GM21723 (cell line): ENCODE data around the gene WDR81.
"Not testable (repeated sequence)": the region's sequence is repeated elsewhere in the genome, so short reads cannot be mapped to it uniquely, and the experiment has no call there.

Experiments used
- ATAC-seq: cut with Tn5 transposase; IDR thresholded peaks from one replicate; pipeline ENCODE4 v1.9.1; 2021; ENCODE audit warnings: mild to moderate bottlenecking, moderate library complexity; ENCODE audit not compliant: unreplicated experiment

WDR81 gene

DNA sequence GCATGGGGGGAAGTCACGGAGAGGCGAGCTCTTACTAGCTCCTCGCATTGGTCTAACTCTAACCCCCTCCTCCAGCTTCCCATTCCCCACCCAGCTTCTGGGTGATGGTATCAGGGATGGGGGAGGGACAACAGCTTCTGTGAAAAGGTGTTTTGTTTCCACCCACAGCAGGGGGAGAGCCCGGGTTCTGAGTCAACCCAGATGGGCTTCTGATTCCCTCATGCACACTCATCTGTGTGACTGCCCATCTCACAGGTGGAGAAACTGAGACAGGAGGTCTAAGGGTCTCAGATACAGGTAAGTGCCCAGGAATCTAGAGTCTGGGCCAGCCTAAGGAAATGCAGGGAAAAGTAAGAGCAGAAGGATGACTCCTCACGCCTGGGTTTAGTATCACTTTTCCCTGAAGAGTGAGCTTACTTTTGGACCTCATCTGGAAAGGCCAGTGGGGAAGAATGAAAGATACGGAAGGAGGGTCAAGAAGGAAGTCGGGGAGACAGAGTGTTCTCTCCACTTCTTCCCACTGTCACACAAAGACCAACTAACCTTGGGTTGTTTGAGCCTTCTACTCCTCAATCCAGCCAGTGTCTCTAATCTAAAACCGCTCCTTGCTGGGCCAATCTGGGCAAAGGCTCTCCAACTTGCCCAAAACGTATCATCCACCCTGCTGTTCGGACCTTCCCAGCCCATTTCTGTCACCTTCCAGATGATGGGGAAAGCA, 11.2 kb upstream of the WDR81 start:
- no peak for ATAC-seq

DNA sequence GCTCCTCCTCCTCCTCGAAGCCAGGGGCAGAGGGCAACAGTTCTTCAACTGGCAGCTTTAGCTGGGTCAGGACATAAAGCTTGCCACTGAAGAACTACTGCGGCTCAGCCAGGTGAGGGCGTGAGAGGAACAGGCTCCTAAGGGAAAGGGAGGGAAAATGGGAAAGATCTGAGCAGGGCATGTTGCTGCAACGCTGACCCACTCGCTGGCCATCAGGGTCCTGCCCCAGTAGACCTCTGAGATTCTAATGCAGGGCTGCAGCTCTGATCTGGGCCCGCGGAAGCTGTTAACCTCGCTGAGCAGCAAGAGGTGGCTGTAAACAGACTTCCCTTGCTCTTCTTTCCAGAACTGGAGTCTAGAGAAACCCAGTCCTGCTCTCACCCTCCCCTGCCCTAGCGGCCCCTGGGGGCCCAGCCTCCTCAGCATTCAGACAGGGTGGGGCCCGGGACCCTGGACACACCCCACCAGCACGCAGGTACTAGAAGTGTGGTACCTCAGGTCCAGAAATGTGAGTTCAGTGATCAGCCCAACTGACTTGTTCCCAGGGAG, 10.6 kb upstream of the WDR81 start:
- no peak for ATAC-seq

DNA sequence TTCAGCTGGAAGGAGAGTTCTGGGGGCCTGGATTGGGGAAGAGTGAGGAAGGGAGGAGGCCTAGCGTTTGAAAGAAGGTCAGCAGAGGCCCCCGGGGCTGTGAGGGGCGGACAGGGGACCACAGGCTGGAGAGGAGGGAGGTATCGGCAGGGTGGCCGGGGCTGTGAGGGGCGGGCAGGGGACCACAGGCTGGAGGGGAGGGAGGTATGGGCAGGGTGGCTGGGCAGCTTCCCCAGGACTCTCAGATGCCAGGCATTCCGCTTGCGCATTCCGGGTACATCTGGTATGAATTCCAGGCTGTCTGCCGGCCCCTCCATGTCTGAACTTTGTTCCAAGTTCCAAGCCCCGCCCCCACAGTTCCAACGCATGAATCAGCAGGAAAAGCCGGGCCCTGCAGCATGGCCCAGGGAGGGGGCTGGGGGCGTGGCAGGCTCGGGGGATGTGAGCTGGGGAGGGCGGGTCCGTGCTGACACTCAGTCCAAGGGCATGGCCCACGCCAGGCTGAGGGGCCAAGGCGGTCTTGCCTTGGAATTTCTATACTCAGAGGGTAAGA, 10.0 kb upstream of the WDR81 start:
- no peak for ATAC-seq

DNA sequence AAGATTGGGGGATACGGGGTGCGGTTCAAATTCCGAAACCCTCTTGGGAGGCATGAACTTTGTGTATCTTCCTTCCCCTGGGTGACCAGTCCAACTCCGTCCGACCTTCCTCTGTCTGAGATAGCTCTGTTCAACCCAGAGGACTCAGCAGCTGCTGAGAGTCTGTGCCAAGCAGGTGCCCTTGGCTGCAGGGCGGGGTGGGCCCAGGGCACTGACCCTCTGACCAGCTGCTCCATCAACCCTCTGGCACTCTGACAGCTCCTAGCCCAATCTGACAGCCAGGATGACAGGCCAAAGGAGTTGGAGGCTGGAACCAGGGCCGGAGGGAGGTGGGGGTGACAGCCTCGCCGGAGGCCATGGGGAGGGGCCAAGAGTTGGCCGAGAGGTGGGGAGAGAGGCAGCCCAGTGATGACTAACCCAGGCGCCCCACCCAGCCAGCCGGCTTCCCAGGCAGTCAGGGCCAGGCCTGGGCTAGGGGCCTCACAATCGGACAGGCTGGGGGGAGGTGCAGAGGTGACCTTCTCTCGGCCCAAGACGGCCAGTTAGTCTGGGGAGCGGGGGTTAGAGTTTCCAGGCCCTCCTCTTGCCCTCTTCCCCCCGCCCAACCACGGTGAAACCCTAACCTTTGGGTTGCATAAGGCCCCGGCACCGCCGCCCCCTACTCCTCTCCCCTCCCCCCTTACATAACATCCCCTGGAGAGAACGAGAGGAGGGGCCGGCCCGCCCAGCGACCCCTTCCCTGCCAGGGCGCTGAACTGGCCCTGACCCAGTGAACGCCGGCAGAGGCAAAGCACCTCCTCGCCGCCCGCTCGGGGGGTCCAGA, 9.3 kb upstream of the WDR81 start:
- ATAC-seq, result no peak

DNA sequence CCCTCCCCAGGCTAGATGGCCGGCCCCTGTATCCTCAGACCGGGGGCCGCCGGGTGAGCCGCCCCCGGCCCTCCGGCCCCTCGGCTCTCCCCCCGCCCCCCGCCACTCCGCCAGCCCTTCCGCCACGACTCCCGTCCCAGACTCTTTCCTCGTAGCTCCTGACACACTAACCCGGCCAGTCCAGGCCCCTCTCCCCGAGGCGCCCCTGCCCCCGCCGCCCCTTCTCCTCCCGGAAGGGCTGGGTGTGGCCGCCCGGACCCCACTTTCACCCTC, 8.8 kb upstream of the WDR81 start:
- ATAC-seq, result no peak

DNA sequence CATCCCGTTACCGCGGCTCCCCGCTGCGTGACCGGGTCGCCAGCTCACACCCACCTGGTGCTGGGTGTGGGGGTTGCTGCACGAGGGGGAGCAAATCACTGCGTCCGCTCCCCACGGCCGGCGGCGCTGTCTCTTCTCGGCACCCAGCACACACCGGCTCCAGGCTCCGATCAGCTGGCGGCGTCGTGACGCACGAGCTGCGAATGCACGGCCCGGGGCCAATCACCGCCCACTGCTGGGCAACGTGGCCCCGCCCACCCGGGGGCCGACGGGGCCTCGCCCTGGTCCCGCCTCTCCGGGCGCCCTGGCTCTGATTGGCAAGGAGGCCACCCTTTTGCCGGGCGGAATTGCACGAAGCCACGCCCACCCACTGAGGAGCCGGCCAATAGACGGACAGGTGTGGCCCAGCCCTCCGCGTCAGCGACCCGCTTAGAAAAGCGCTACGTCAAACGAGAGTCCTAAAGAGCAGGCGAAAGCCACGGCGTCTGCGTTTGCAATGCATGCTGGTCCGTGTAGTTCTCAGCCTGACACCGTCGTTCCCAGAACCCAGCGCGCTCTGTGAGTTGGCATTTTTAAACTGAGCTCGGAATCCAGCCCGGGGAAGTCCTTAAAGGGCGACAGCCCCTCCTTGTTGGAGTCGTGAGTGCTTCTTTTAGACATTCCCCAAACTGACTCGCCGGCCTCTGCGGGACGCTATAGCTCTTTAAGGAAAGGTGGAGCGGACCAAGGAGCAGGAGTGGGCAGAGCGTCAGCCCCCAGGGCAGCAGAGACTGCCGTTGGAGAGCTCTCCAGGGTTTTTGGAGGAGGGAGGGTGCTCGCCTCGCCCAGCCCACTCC, 8.2 kb upstream of the WDR81 start:
- peak; percentile 72 for ATAC-seq

DNA sequence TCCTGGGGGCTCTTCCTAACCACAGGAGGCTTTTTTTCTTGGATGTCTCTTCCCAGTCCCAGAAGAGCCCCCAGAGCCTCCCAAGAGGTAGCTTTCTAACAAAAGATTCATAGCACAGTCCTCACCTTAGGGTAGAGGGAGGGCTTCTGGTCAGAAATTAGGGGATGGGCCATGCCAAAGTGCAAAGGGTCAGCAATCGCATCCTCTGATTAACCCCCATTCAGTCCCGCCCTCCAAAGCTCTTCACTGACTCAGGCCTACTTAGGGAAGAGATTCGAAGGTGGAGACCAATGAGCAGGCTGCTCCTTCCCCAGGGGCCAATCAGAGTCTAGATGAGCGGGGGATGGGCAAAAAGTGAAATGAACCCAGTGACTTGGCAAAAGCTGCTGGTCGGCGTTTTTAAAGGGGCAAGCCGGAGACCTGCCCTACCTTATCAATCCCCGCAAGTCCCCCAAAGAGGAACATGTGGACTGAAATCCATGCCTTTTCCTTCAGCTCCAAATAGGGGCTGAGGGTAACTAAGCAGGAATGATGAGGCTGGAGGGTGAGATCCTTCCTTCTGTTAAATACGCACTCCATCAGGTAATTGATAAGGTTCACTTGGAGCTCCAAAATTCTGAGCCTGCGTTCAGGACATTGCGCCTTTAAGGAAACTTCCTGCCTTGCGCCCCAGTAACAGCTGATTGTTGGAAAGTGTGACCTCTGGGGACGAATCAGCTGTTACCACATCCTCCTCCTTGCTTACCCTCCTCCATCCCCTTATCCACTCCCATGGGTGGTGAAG, 7.4 kb upstream of the WDR81 start:
- peak; percentile 42 for ATAC-seq

DNA sequence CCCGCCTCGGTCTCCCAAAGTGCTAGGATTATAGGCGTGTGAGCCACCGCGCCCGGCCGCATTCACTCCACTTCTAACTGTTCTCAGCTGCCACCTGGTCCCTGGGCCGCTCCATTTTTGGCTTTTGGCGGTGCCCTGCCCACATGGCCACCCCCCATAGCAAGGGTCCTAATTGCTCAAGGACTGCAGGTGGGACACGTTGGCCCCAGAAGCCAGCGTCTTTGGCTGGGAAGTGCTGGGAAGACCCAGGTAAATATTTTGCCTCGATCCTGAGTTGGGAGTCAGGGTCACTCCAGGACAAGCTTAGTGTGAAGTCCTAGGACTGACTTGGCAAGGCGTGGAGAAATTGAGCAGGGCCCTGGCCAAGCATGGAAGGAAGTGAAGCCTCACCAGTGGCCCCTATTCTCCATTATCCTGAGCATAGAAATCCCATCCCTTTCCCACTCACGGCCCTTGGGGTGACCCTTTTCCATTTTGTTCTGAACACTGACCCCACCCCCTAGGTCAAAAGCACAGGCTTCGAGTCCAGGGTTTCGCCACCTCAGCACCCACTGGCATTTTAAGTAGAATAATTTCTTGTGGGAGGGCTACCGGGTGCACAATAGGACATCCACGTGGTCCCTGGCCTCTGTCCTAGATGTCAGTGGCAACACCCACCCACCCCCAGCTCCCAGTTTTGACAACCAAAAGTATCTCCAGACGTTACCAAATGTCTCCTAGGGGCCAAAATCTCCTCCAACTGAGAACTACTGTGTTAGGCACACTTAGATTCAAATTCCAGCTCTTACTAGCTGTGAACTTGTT, 5.9 kb upstream of the WDR81 start:
- no peak for ATAC-seq

DNA sequence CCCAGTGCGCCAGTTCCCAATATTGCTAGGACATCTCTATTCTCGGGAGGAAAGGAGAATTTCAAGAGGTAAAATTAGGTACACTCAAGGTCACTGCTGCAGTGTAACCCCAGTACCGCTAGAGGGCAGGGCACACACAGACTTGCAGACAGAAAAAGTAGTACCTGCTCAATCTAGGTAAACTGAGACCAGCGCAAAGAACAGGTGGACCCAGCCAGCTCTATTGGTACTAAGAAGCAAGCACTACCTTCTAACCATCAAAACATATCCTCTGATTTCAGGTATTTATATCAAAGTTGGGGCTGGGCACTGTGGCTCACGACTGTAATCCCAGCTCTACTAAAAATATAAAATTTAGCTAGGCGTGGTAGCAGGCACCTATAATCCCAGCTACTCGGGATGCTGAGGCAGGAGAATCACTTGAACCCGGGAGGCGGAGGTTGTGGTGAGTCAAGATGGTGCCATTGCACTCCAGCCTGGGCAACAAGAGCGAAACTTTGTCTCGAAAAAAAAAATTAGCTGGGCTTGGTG, 3.6 kb upstream of the WDR81 start:
- ATAC-seq, result no peak

DNA sequence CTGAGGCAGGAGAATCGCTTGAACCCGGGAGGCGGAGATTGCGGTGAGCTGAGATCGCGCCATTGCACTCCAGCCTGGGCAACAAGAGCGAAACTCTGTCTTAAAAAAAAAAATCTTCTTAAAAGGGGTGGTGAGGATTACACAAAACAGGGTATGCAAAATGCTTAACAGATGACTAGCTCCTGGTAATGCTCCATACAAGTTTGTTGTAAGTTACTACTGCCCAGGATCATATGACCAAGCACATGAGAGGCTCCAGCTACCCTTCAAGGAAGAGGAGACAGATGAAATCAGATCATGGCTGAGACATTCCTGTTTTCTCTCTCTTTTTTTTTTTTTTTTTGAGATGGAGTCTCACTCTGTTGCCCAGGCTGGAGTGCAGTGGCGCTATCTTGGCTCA, 2.5 kb upstream of the WDR81 start:
- ATAC-seq, result not testable (repeated sequence)

DNA sequence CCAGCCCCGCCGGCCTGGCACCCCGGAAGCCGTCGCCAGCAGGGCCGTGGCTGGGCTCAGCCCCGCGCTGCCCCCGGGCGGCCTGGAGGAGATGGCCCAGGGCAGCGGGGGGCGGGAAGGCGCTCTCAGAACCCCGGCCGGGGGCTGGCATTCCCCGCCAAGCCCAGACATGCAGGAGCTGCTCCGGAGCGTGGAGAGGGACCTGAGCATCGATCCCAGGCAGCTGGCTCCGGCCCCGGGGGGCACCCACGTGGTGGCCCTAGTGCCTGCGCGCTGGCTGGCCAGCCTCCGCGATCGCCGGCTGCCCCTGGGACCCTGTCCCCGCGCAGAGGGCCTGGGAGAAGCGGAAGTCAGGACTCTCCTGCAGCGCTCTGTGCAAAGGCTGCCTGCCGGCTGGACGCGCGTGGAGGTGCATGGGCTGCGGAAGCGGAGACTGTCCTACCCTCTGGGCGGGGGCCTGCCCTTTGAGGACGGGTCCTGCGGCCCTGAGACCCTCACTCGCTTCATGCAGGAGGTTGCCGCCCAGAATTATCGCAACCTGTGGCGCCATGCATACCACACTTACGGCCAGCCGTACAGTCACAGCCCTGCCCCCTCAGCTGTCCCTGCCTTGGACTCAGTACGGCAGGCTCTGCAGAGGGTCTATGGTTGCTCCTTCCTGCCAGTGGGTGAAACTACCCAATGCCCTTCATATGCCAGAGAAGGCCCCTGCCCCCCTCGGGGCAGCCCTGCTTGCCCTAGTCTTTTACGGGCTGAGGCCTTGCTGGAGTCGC, 551 bp downstream of the WDR81 start:
- ATAC-seq, result peak; percentile 19

DNA sequence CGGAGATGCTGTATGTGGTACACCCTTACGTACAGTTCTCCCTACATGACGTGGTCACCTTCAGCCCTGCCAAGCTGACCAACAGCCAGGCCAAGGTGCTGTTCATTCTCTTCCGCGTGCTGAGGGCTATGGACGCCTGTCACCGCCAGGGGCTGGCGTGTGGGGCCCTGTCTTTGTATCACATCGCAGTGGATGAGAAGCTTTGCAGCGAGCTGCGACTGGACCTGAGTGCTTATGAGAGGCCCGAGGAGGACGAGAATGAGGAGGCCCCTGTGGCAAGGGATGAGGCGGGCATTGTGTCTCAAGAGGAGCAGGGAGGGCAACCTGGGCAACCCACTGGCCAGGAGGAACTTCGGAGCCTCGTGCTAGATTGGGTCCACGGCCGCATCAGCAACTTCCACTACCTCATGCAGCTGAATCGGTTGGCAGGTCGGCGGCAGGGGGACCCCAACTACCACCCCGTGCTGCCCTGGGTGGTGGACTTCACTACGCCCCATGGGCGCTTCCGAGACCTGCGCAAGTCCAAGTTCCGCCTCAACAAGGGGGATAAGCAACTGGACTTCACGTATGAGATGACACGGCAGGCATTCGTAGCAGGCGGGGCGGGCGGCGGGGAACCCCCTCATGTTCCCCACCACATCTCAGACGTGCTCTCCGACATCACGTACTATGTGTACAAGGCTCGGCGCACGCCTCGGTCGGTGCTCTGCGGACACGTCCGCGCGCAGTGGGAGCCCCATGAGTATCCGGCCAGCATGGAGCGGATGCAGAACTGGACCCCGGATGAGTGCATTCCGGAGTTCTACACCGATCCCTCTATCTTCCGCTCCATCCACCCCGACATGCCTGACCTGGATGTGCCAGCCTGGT, 1.4 kb downstream of the WDR81 start:
- no peak for ATAC-seq

DNA sequence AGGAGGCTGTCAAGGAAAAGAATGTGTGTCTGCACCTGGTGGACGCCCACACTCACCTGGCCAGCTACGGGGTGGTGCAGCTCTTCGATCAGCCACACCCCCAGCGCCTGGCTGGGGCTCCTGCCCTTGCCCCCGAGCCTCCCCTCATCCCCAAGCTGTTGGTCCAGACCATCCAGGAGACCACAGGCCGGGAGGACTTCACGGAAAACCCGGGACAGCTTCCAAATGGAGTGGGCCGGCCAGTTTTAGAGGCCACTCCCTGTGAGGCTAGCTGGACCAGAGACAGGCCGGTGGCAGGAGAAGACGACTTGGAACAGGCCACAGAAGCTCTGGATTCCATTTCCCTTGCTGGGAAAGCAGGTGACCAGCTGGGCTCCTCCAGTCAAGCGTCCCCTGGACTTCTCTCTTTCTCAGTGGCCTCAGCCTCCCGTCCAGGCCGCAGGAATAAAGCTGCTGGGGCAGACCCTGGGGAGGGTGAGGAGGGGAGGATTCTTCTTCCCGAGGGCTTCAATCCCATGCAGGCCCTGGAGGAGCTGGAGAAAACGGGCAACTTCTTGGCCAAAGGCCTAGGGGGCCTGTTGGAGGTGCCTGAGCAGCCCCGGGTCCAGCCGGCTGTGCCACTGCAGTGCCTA, 2.2 kb downstream of the WDR81 start:
- no peak for ATAC-seq

DNA sequence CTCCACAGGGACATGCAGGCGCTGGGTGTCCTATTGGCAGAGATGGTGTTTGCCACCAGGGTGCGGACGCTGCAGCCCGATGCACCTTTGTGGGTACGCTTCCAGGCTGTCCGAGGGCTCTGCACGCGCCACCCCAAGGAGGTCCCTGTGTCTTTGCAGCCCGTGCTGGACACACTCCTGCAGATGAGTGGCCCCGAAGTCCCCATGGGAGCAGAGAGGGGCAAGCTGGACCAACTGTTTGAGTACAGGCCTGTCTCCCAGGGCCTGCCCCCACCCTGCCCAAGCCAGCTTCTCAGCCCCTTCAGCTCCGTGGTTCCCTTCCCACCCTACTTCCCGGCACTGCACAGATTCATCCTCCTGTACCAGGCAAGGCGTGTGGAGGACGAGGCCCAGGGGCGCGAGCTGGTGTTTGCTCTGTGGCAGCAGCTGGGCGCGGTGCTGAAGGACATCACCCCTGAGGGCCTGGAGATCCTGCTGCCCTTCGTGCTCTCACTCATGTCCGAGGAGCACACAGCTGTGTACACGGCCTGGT, 2.8 kb downstream of the WDR81 start:
- ATAC-seq, result no peak

DNA sequence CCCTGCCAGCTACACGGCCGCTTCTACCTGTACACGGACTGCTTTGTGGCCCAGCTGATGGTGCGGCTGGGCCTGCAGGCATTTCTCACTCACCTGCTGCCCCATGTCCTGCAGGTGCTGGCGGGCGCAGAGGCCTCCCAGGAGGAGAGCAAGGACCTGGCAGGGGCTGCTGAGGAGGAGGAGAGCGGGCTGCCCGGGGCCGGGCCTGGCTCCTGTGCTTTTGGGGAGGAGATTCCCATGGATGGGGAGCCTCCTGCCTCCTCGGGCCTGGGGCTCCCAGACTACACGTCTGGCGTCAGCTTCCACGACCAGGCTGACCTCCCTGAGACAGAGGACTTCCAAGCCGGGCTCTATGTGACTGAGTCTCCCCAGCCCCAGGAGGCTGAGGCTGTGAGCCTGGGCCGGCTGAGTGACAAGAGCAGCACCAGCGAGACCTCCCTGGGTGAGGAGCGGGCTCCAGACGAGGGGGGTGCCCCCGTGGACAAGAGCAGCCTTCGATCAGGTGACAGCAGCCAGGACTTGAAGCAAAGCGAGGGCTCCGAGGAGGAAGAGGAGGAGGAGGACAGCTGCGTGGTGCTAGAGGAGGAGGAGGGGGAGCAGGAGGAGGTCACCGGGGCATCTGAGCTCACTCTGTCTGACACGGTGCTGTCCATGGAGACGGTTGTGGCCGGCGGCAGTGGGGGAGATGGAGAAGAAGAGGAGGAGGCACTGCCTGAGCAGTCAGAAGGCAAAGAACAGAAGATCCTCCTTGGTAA, 3.5 kb downstream of the WDR81 start:
- no peak for ATAC-seq

DNA sequence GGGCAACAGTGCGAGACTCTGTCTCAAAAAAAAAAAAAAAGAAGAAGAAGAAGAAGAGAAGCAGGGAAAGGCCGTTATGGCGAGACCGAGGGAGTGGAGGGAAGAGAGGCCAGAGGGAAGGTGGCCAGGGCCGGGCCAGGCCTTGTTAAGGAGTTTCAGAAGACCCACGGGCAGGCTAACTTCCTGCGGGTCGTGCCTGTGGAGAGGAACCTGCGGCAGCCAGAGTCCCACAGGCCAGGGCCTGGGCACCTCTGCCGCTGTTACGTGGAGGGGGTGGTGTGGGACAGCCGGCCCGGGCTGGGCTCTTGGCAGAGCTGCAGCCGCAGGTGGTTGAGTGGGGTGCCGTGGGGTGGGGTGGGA, 5.4 kb downstream of the WDR81 start:
- ATAC-seq, result no peak
